HFFc6 (cell line): ENCODE results near the gene PSMB2. TPM values are rescaled to one million over a fixed set of nuclear protein-coding genes. Genes with fewer than 3 reads are reported as not detected.

Experiments used
- DNase-seq: peaks from one replicate; pipeline ENCODE4 v3.0.0-alpha.2; 2018
- H3K27ac Mint-ChIP-seq: 2 replicates; pipeline ENCODE4 v1.8.0; 2020; ENCODE audit warnings: mild to moderate bottlenecking, mixed read lengths
- H3K27me3 Mint-ChIP-seq: 2 replicates; pipeline ENCODE4 v1.8.0; 2021; ENCODE audit warnings: mild to moderate bottlenecking, moderate library complexity, mixed read lengths; ENCODE audit not compliant: insufficient read depth
- H3K36me3 Mint-ChIP-seq: 2 replicates; pipeline ENCODE4 v1.8.0; 2021; ENCODE audit warnings: low read depth, mixed read lengths
- H3K4me1 Mint-ChIP-seq: 2 replicates; pipeline ENCODE4 v1.8.0; 2020; ENCODE audit warnings: low read depth, mixed read lengths
- H3K4me3 Mint-ChIP-seq: 2 replicates; pipeline ENCODE4 v1.8.0; 2020; ENCODE audit warnings: mild to moderate bottlenecking, moderate library complexity, mixed read lengths
- H3K9me3 Mint-ChIP-seq: 2 replicates; pipeline ENCODE4 v1.8.0; 2020; ENCODE audit warnings: mild to moderate bottlenecking, mixed read lengths
- total RNA-seq, 6 experiments: library from RNA; stranded (reverse); fragmentation: NEBNext Ultra II Directional; extraction: Animal tissue kit (Norgen Biotek cat#: 25700); gene quantifications; 2 replicates in 1 of 6; 3 replicates in 5 of 6; pipeline ENCODE4 v1.2.3, GENCODE V29; 2021
- TF ChIP-seq, protein P1 (sequence below): fragments of 200-600 bp; sonication (generic); IDR thresholded peaks from 2 replicates; pipeline ENCODE4 v1.5.0; 2021; ENCODE audit warnings: antibody characterized with exemption, mild to moderate bottlenecking

PSMB2 gene
- total RNA-seq, 6 experiments from 2014 or later: 80.8 to 117 (median 98.1) TPM

DNA sequence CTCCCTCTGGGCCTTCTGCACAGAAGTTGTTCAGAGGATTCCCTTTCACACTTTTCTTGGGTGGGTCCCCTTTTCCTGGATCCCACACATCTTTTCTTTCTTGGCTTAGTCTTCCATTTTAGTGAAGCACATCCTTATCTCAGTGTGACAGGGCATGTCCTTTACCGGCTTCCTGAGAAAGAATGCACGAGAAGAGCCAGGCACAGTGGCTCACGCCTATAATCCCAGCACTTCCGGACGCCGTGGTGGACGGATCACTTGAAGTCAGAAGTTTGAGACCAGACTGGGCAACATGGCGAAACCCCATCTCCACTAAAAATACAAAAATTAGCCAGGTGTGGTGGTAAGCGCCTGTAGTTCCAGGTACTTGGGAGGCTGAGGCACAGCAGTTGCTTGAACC is 22.1 kb upstream of the PSMB2 start:
- H3K36me3 Mint-ChIP-seq: no peaks in the 10 kb centered on the region

DNA sequence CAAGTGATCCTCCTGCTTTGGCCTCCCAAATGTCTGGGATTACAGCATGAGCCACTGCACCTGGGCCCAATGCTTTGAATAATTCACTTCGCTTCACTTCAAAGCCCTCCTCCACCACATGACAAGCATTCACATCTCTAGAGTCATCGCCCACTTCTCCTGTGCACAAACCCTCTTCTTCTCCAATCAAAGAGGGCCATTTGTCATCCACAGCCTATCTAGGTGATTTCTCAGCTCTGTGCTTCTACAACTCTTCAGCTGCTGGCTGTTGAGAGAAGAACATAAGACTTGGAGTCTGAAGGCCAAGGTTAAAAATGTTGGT is 20.1 kb upstream of the PSMB2 start:
- no peak overlapping the region for H3K4me3 Mint-ChIP-seq
- DNase-seq: no peak
- H3K27ac Mint-ChIP-seq: no peak overlapping the region
- no peaks in the 10 kb centered on the region for H3K9me3 Mint-ChIP-seq
- no peaks in the 10 kb centered on the region for H3K36me3 Mint-ChIP-seq
- H3K27me3 Mint-ChIP-seq: peaks cover 10% of the 10 kb centered on the region
- TF ChIP-seq, protein P1, sequence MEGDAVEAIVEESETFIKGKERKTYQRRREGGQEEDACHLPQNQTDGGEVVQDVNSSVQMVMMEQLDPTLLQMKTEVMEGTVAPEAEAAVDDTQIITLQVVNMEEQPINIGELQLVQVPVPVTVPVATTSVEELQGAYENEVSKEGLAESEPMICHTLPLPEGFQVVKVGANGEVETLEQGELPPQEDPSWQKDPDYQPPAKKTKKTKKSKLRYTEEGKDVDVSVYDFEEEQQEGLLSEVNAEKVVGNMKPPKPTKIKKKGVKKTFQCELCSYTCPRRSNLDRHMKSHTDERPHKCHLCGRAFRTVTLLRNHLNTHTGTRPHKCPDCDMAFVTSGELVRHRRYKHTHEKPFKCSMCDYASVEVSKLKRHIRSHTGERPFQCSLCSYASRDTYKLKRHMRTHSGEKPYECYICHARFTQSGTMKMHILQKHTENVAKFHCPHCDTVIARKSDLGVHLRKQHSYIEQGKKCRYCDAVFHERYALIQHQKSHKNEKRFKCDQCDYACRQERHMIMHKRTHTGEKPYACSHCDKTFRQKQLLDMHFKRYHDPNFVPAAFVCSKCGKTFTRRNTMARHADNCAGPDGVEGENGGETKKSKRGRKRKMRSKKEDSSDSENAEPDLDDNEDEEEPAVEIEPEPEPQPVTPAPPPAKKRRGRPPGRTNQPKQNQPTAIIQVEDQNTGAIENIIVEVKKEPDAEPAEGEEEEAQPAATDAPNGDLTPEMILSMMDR: no peak
- peaks cover 18% of the 10 kb centered on the region for H3K4me1 Mint-ChIP-seq

More for the DNA sequence above, 22.1 kb upstream of the PSMB2 start:
- Mint-ChIP-seq H3K4me1 (no peaks in the 10 kb centered on the region), H3K27me3 (peaks cover 19% of the 10 kb centered on the region), H3K27ac (no peak overlapping the region), H3K9me3 (no peaks in the 10 kb centered on the region), H3K4me3 (no peak overlapping the region)
- TF ChIP-seq, protein P1: no peak
- no peak for DNase-seq

DNA sequence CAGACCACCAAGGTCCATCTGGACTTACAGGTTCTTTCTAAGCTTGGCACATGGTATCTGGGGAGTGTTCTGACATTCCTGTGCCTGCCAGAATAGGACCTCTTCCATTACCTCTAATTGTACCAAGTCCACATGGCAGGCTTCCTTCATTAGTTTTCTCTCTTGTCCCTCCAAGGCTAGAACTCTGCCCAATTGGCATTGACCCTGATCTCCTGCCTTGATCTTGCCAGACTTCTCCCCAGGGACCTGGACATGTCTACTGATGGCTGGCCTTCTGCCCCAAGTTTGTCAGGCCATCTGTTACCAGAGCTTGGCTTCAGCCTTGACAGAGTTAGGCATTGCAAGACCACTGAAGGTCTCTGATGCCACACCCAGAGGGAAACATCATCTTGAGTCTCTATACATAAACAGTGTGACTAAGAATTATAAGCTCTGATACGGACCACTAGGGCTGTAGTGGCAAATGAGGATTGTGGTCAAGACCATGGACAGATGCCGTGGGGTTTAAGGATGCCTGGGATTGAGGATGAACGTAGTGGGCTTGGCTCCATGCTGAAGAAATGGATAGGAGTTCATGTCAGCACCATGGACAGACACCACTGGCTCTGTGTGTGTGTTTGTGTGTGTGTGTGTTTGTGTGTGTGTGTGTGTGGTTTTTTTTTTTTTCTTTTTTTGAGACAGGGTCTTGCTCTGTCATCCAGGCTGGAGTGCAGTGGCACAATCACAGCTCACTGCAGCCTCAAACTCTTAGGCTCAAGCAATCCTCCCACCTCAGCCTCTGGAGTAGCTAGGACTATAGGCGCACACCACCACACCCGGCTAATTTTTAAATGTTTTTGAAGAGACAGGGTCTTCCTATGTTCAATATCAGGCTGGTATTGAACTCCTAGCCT is 19.5 kb upstream of the PSMB2 start:
- Mint-ChIP-seq H3K4me3 (no peak overlapping the region), H3K36me3 (no peaks in the 10 kb centered on the region), H3K27ac (no peak overlapping the region), H3K4me1 (peaks cover 24% of the 10 kb centered on the region), H3K9me3 (no peaks in the 10 kb centered on the region), H3K27me3 (peaks cover 8% of the 10 kb centered on the region)
- TF ChIP-seq, protein P1: no peak
- peak; percentile 28 for DNase-seq

DNA sequence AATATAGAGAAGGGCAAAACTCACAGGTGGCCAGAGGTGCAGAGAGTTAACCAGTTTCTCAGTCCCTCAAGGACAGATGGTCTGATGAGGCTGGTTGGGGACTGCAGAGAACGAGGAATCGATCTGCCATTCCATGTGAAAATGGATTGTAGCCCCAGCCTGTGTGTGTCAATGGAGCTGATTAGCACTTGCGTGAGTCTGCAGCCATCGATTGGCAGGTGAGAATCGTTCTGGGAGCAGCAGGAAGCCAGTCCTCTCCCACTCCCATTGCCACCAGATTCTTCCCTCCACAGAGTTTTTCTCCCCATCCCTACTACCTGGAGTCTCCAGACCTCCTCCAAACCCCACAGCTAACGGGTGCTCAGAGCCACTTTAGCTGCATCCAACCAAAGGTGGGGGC is 18.3 kb upstream of the PSMB2 start:
- no peaks in the 10 kb centered on the region for H3K9me3 Mint-ChIP-seq
- peaks cover 31% of the 10 kb centered on the region for H3K4me1 Mint-ChIP-seq
- TF ChIP-seq, protein P1: no peak
- no peak overlapping the region for H3K4me3 Mint-ChIP-seq
- no peak overlapping the region for H3K27ac Mint-ChIP-seq
- H3K36me3 Mint-ChIP-seq: no peaks in the 10 kb centered on the region
- peaks cover 7% of the 10 kb centered on the region for H3K27me3 Mint-ChIP-seq
- no peak for DNase-seq

DNA sequence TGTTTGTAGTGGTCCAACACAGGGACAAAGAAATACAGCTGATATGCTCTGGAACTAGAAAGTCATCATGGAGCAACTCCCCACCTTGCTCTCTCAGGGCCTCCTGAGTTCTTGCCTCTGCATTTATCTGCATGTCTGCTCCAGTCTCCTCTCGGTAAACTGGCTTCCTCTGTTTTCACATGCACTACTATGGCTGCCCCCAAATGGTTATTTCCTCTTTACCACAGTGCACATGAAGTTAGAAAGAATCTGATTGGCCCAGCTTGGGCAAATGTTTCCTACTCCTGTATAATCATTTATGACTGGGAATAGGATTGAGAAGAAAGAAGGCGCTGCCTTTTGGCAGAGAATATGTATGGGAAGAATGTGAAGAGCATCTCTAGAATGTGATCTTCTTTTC is 16.5 kb upstream of the PSMB2 start:
- TF ChIP-seq, protein P1: no peak
- Mint-ChIP-seq H3K4me3 (no peak overlapping the region), H3K27me3 (peaks cover 5% of the 10 kb centered on the region), H3K27ac (no peak overlapping the region), H3K36me3 (no peaks in the 10 kb centered on the region), H3K9me3 (no peaks in the 10 kb centered on the region), H3K4me1 (peaks cover 31% of the 10 kb centered on the region)
- no peak for DNase-seq
